Neural progenitor cell (in vitro differentiated cells): Measurements from ENCODE around the gene TRABD2B.

ENCODE experiments used
- EZH2 ChIP-seq: fragments of 200-600 bp; sonication (generic); IDR thresholded peaks from 2 replicates; pipeline ENCODE4 v1.6.1; 2017; ENCODE audit warnings: antibody characterized with exemption, mild to moderate bottlenecking, moderate library complexity
- TF ChIP-seq, protein P1 (sequence below): fragments of 200-600 bp; sonication (generic); IDR thresholded peaks from 2 replicates; pipeline ENCODE4 v1.5.1; 2017; ENCODE audit warnings: antibody characterized with exemption, mild to moderate bottlenecking

DNA sequence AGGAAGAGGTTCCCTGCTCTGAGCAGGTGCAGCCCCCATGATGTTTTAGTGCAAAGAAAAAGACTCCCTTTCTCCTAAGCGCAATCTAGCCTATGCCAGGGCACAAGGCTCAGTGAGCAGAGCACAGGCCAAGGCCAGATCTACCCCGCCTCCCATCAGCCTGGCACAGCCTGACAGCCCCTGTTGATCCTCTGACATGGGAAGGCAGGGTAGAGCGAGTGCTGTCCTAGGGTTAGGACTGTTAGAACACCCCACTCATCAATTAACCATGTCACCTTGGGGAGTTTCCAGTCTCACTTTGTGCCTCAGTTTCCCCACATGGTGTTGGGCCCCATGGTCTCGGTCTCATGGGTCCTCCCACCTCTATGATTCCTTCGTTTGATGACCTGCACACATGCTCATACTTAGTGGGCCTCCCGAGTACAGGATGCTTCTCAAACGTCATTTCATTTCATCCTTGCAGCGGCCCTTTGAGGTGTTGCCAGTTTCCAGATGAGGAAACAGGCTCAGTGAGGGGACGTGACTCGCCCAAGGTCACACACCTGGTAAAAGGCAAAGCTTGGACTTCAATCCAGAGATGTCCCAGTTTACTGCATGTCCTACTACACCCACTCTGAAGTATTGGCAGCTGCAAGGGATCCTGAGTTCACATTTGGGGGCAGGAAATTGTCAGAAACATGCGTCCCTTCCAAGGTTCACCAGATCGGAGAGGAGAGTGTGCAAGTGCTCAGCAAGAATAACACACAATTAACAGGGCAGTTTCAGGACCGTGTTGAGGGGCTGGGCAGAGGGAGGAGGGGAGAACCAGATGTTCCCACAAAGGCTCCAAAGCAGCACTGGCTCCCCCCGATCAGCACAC, 213.3 kb downstream of the TRABD2B start:
- TF ChIP-seq, protein P1, sequence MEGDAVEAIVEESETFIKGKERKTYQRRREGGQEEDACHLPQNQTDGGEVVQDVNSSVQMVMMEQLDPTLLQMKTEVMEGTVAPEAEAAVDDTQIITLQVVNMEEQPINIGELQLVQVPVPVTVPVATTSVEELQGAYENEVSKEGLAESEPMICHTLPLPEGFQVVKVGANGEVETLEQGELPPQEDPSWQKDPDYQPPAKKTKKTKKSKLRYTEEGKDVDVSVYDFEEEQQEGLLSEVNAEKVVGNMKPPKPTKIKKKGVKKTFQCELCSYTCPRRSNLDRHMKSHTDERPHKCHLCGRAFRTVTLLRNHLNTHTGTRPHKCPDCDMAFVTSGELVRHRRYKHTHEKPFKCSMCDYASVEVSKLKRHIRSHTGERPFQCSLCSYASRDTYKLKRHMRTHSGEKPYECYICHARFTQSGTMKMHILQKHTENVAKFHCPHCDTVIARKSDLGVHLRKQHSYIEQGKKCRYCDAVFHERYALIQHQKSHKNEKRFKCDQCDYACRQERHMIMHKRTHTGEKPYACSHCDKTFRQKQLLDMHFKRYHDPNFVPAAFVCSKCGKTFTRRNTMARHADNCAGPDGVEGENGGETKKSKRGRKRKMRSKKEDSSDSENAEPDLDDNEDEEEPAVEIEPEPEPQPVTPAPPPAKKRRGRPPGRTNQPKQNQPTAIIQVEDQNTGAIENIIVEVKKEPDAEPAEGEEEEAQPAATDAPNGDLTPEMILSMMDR, result no peak
- no peak for TF ChIP-seq EZH2
